HepG2 (cell line): ENCODE results near the gene IBTK.
"Not testable (repeated sequence)": the region's sequence is repeated elsewhere in the genome, so short reads cannot be mapped to it uniquely, and the experiment has no call there.

Experiments used
- ASH2L ChIP-seq: fragments of 300-600, 200-600 bp; sonication (generic); IDR thresholded peaks from 2 replicates; pipeline ENCODE4 v1.7.0; 2017; ENCODE audit warnings: low read depth, mild to moderate bottlenecking, moderate library complexity, mixed read lengths, low read length; ENCODE audit not compliant: insufficient read length
- CBX5 ChIP-seq: sonication (generic); formaldehyde crosslinking; IDR thresholded peaks from 2 replicates; pipeline ENCODE4 v1.4.0; 2020; ENCODE audit warnings: missing genetic modification reagents, borderline replicate concordance
- CREB1 ChIP-seq, 2 experiments: fragments of 450-650 bp in 1 of 2; IDR thresholded peaks; 2 replicates each; pipeline ENCODE4 v1.6.1; 2016 to 2017; ENCODE audit warnings: control low read depth in 1 of 2, mild to moderate bottlenecking in 1 of 2, missing compliant biosample characterization in 1 of 2, missing genetic modification characterization in 1 of 2
- EP300 ChIP-seq, 3 experiments: sonication (generic) in 1 of 3; formaldehyde crosslinking in 1 of 3; IDR thresholded peaks; 2 replicates each; pipeline versions ENCODE4 v1.5.1 to v1.6.1; 2011 to 2020; ENCODE audit warnings: low read depth in 2 of 3, low read length in 2 of 3, borderline replicate concordance in 1 of 3, improper control_type of control experiment in 1 of 3, mild to moderate bottlenecking in 1 of 3, missing genetic modification reagents in 1 of 3, moderate library complexity in 1 of 3
- NFKB2 ChIP-seq: sonication (generic); formaldehyde crosslinking; IDR thresholded peaks from 2 replicates; pipeline ENCODE4 v1.4.0; 2020; ENCODE audit warnings: missing genetic modification reagents, borderline replicate concordance
- POLR2A ChIP-seq, 2 experiments: IDR thresholded peaks; 2 replicates each; pipeline ENCODE4 v1.6.1; 2011; ENCODE audit warnings: low read depth in 2 of 2, low read length in 2 of 2, mild to moderate bottlenecking in 1 of 2, moderate library complexity in 1 of 2; ENCODE audit not compliant: insufficient read depth in 1 of 2
- SAFB2 ChIP-seq: sonication (generic); formaldehyde crosslinking; IDR thresholded peaks from 2 replicates; pipeline ENCODE4 v1.5.1; 2020; ENCODE audit warnings: missing genetic modification reagents, low read depth, mild to moderate bottlenecking, borderline replicate concordance
- TAF1 ChIP-seq: sonication (generic); formaldehyde crosslinking; IDR thresholded peaks from 2 replicates; pipeline ENCODE4 v1.4.0; 2020; ENCODE audit warnings: missing genetic modification reagents
- ZNF235 ChIP-seq: sonication (generic); formaldehyde crosslinking; IDR thresholded peaks from 2 replicates; pipeline ENCODE4 v1.8.1; 2023; ENCODE audit warnings: mild to moderate bottlenecking, missing genetic modification reagents, borderline replicate concordance
- ZNF670 ChIP-seq: sonication (generic); formaldehyde crosslinking; IDR thresholded peaks from 2 replicates; pipeline ENCODE4 v1.8.0; 2022; ENCODE audit warnings: mild to moderate bottlenecking, missing genetic modification reagents, borderline replicate concordance
- ZNF792 ChIP-seq: IDR thresholded peaks from 2 replicates; pipeline ENCODE4 v1.6.1; 2016
- TF ChIP-seq, protein P1 (sequence below): sonication (generic); formaldehyde crosslinking; IDR thresholded peaks from 2 replicates; pipeline ENCODE4 v1.4.0; 2020; ENCODE audit warnings: missing genetic modification reagents
- TF ChIP-seq, protein P2 (sequence below): sonication (generic); formaldehyde crosslinking; IDR thresholded peaks from 2 replicates; pipeline ENCODE4 v1.5.0; 2020; ENCODE audit warnings: mild to moderate bottlenecking, missing genetic modification reagents, moderate library complexity
- TF ChIP-seq, protein P3 (sequence below): IDR thresholded peaks from 2 replicates; pipeline ENCODE4 v1.4.0; 2020; ENCODE audit warnings: mild to moderate bottlenecking, missing genetic modification reagents

DNA sequence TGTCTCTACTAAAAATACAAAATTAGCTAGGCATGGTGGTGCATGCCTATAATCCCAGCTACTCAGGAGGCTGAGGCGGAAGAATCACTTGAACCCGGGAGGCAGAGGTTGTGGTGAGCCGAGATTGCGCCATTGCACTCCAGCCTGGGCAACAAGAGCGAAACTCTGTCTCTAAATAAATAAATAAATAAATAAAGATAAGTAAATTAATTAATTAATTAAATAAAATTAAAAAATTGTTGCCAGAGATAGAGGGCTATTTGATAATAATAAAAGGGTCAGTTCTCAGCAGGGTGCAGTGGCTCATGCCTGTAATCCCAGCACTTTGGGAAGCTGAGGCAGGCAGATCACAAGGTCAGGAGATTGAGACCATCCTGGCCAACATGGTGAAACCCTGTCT is 7.2 kb upstream of the IBTK start:
- TF ChIP-seq POLR2A (IDR thresholded peaks at IDR 0.05; ENCODE audit: insufficient read depth in 1 of 2, low read depth in 2 of 2, low read length in 2 of 2); ASH2L; TAF1 (CRISPR knock-in tag); ZNF792 (CRISPR knock-in tag); CBX5 (CRISPR knock-in tag); SAFB2 (CRISPR knock-in tag); NFKB2; ZNF235 (CRISPR knock-in tag); ZNF670 (CRISPR knock-in tag); EP300 (IDR thresholded peaks at IDR 0.05; ENCODE audit: low read depth in 2 of 2, low read length in 2 of 2); EP300 (CRISPR knock-in tag; IDR thresholded peaks at IDR 0.05; ENCODE audit: borderline replicate concordance); CREB1 (IDR thresholded peaks at IDR 0.05); CREB1 (CRISPR knock-in tag; IDR thresholded peaks at IDR 0.05): not testable (repeated sequence)
- TF ChIP-seq, protein P1, sequence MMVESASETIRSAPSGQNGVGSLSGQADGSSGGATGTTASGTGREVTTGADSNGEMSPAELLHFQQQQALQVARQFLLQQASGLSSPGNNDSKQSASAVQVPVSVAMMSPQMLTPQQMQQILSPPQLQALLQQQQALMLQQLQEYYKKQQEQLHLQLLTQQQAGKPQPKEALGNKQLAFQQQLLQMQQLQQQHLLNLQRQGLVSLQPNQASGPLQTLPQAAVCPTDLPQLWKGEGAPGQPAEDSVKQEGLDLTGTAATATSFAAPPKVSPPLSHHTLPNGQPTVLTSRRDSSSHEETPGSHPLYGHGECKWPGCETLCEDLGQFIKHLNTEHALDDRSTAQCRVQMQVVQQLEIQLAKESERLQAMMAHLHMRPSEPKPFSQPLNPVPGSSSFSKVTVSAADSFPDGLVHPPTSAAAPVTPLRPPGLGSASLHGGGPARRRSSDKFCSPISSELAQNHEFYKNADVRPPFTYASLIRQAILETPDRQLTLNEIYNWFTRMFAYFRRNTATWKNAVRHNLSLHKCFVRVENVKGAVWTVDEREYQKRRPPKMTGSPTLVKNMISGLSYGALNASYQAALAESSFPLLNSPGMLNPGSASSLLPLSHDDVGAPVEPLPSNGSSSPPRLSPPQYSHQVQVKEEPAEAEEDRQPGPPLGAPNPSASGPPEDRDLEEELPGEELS (CRISPR knock-in tag): not testable (repeated sequence)
- TF ChIP-seq, protein P2, sequence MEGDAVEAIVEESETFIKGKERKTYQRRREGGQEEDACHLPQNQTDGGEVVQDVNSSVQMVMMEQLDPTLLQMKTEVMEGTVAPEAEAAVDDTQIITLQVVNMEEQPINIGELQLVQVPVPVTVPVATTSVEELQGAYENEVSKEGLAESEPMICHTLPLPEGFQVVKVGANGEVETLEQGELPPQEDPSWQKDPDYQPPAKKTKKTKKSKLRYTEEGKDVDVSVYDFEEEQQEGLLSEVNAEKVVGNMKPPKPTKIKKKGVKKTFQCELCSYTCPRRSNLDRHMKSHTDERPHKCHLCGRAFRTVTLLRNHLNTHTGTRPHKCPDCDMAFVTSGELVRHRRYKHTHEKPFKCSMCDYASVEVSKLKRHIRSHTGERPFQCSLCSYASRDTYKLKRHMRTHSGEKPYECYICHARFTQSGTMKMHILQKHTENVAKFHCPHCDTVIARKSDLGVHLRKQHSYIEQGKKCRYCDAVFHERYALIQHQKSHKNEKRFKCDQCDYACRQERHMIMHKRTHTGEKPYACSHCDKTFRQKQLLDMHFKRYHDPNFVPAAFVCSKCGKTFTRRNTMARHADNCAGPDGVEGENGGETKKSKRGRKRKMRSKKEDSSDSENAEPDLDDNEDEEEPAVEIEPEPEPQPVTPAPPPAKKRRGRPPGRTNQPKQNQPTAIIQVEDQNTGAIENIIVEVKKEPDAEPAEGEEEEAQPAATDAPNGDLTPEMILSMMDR (CRISPR knock-in tag): not testable (repeated sequence)
- TF ChIP-seq, protein P3, sequence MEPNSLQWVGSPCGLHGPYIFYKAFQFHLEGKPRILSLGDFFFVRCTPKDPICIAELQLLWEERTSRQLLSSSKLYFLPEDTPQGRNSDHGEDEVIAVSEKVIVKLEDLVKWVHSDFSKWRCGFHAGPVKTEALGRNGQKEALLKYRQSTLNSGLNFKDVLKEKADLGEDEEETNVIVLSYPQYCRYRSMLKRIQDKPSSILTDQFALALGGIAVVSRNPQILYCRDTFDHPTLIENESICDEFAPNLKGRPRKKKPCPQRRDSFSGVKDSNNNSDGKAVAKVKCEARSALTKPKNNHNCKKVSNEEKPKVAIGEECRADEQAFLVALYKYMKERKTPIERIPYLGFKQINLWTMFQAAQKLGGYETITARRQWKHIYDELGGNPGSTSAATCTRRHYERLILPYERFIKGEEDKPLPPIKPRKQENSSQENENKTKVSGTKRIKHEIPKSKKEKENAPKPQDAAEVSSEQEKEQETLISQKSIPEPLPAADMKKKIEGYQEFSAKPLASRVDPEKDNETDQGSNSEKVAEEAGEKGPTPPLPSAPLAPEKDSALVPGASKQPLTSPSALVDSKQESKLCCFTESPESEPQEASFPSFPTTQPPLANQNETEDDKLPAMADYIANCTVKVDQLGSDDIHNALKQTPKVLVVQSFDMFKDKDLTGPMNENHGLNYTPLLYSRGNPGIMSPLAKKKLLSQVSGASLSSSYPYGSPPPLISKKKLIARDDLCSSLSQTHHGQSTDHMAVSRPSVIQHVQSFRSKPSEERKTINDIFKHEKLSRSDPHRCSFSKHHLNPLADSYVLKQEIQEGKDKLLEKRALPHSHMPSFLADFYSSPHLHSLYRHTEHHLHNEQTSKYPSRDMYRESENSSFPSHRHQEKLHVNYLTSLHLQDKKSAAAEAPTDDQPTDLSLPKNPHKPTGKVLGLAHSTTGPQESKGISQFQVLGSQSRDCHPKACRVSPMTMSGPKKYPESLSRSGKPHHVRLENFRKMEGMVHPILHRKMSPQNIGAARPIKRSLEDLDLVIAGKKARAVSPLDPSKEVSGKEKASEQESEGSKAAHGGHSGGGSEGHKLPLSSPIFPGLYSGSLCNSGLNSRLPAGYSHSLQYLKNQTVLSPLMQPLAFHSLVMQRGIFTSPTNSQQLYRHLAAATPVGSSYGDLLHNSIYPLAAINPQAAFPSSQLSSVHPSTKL (CRISPR knock-in tag): not testable (repeated sequence)
